Ovary (tissue), 9 donors: ENCODE results near the gene RAB10. TPM values are rescaled to one million over a fixed set of nuclear protein-coding genes. Genes with fewer than 3 reads are reported as not detected.
"Not testable (repeated sequence)": the region's sequence is repeated elsewhere in the genome, so short reads cannot be mapped to it uniquely, and the experiment has no call there.

Experiments used
- DNase-seq, 5 donors: peaks; one replicate each; pipeline ENCODE4 v3.0.0-alpha.2; 2019 to 2020
- H3K27ac ChIP-seq, 2 donors: fragments of 200-600 bp; one replicate each; pipeline versions ENCODE4 v1.5.1 to v1.8.0; 2019 to 2022
- H3K27me3 ChIP-seq: fragments of 200-600 bp; one replicate; pipeline ENCODE4 v1.8.0; 2022
- H3K36me3 ChIP-seq: fragments of 200-600 bp; sonication (generic); one replicate; pipeline ENCODE4 v1.5.1; 2019
- H3K4me1 ChIP-seq: one replicate; pipeline ENCODE4 v1.8.1; 2013; ENCODE audit warnings: mild to moderate bottlenecking, moderate library complexity; ENCODE audit not compliant: insufficient read depth
- H3K4me3 ChIP-seq: fragments of 200-600 bp; sonication (generic); one replicate; pipeline ENCODE4 v1.5.1; 2017
- H3K9me3 ChIP-seq, 2 donors: fragments of 200-600 bp in 1 of 2; sonication (generic) in 1 of 2; one replicate each; pipeline versions ENCODE4 v1.5.1 to v1.8.1; 2013 to 2019; ENCODE audit warnings: mild to moderate bottlenecking in 1 of 2, moderate library complexity in 1 of 2
- CTCF ChIP-seq, 3 donors: fragments of 450-650 bp in 2 of 3; fragments of 200-600 bp in 1 of 3; IDR thresholded peaks; one replicate each; pipeline versions ENCODE4 v1.5.1 to v1.8.0; 2016 to 2022; ENCODE audit warnings: antibody characterized with exemption in 3 of 3, mild to moderate bottlenecking in 1 of 3
- EP300 ChIP-seq: sonication (generic); formaldehyde crosslinking; IDR thresholded peaks from one replicate; pipeline ENCODE4 v1.6.1; 2017; ENCODE audit warnings: antibody characterized with exemption
- POLR2A ChIP-seq: fragments of 450-650 bp; IDR thresholded peaks from one replicate; pipeline ENCODE4 v1.6.1; 2017; ENCODE audit warnings: antibody characterized with exemption, mild to moderate bottlenecking, moderate library complexity
- WGBS, 3 donors: extraction: QIAGEN DNeasy Blood & Tissue Kit in 1 of 3; methylation state at CpG; one replicate each; pipeline versions ENCODE4 v1.1.5 to v1.1.7; 2013 to 2017; 5-methylcytosine and 5-hydroxymethylcytosine counted together
- intact Hi-C, 4 donors: fragments of 100-400 bp; cut with DNase I; formaldehyde crosslinking; loops; one replicate each; pipeline versions ENCODE4 v1.11.0 to v1.15.1; 2022 to 2023
- polyA plus RNA-seq, 2 donors: library from polyadenylated mRNA; stranded (reverse); fragments of 200-250 nt in 1 of 2; fragments of 350-450 nt in 1 of 2; fragmentation: Illumina TruSeq in 1 of 2; extraction: RNeasy Lipid Tissue Mini Kit (QIAGEN cat#74804) in 1 of 2; gene quantifications; one replicate each; pipeline ENCODE4 v1.2.3, GENCODE V29; 2013 to 2014
- total RNA-seq, 7 donors: library from RNA; depleted of rRNA in 2 of 7; stranded (reverse); fragments of >200 nt in 2 of 7; fragmentation: NEBNext Ultra II Directional in 3 of 7; extraction: Animal tissue kit (Norgen Biotek cat#: 25700) in 3 of 7; gene quantifications; one replicate each; pipeline versions ENCODE4 v1.1.0 to v1.2.4, GENCODE V29; 2016 to 2023
- donor health status: DM: no; HTN: no; CAD: no; lungs with moderate emphysema.
- donor health status: DM: no; HTN: no; CAD: no.
- donor health status: Bipolar disorder and iron deficiency.
- donor health status: DM: yes; HTN: yes; CAD: no.
- donor health status: DM: no; HTN: no; CAD: no.
- donor health status: DM: yes; HTN: yes; CAD: no.

The RAB10 gene
- total and polyA plus RNA-seq, 9 donors, result 37.6 to 112 (median 93.6) TPM

- intact Hi-C loops, result no loop called here
These were observed 15.5 kb upstream of the RAB10 start for GRCh38 chr2:26018184-26019055.

GRCh38 chr2:26020231-26020640 is 13.6 kb upstream of the RAB10 start:
- TF ChIP-seq EP300 (no peak), POLR2A (no peak), CTCF (IDR thresholded peaks at IDR 0.05) (no peak)
- Histone ChIP-seq H3K4me1 (peaks cover 3% of the 10 kb centered on the region), H3K4me3 (no peak overlapping the region), H3K27ac (no peak overlapping the region), H3K36me3 (no peaks in the 10 kb centered on the region), H3K27me3 (no peaks in the 10 kb centered on the region), H3K9me3 (no peaks in the 10 kb centered on the region)
- WGBS, 3 donors, result 68 to 75% (median 73%) methylated on average over 4 of the region's 4 CpGs
- DNase-seq, result peak in 1 of 5 donors; percentile 10
- intact Hi-C loops, result no loop called here

More at GRCh38 chr2:26018184-26019055, 15.5 kb upstream of the RAB10 start:
- Histone ChIP-seq H3K36me3 (no peaks in the 10 kb centered on the region), H3K4me1 (peaks cover 3% of the 10 kb centered on the region), H3K9me3 (no peaks in the 10 kb centered on the region), H3K4me3 (no peak overlapping the region), H3K27me3 (no peaks in the 10 kb centered on the region), H3K27ac (peak overlapping the region in 1 of 2 donors; percentile 45)
- DNase-seq, result peak; percentile 77 to 86 (median 79)
- WGBS, 3 donors, result 28 to 30% (median 30%) methylated on average over 3 of the region's 3 CpGs
- TF ChIP-seq CTCF (IDR thresholded peaks at IDR 0.05), result no peak
- no peak for TF ChIP-seq POLR2A
- TF ChIP-seq EP300, result no peak

GRCh38 chr2:26024260-26024659 is 9.6 kb upstream of the RAB10 start:
- no peaks in the 10 kb centered on the region for H3K9me3 ChIP-seq
- intact Hi-C loops, result no loop called here
- H3K27ac ChIP-seq, result no peak overlapping the region
- no peak overlapping the region for H3K4me3 ChIP-seq
- DNase-seq, result no peak
- no peaks in the 10 kb centered on the region for H3K4me1 ChIP-seq
- no peaks in the 10 kb centered on the region for H3K27me3 ChIP-seq
- TF ChIP-seq CTCF (IDR thresholded peaks at IDR 0.05) (no peak), POLR2A (no peak), EP300 (no peak)
- H3K36me3 ChIP-seq, result no peaks in the 10 kb centered on the region
- 92 to 98% (median 96%) methylated on average over 2 of the region's 2 CpGs for WGBS, 3 donors

- H3K4me3 ChIP-seq, result no peak overlapping the region
- H3K4me1 ChIP-seq, result no peaks in the 10 kb centered on the region
- no peaks in the 10 kb centered on the region for H3K36me3 ChIP-seq
- no peak overlapping the region for H3K27ac ChIP-seq
- no peak for DNase-seq
- TF ChIP-seq EP300 (no peak), CTCF (IDR thresholded peaks at IDR 0.05) (no peak), POLR2A (no peak)
- intact Hi-C loops, result no loop called here
- no peaks in the 10 kb centered on the region for H3K9me3 ChIP-seq
- no peaks in the 10 kb centered on the region for H3K27me3 ChIP-seq
These were observed 8.4 kb upstream of the RAB10 start for GRCh38 chr2:26025509-26025908.

GRCh38 chr2:26028083-26028482 is 5.8 kb upstream of the RAB10 start:
- H3K4me3 ChIP-seq, H3K36me3 ChIP-seq, H3K9me3 ChIP-seq, intact Hi-C loops, H3K4me1 ChIP-seq, H3K27me3 ChIP-seq, H3K27ac ChIP-seq: not testable (repeated sequence)
- DNase-seq, result peak in 1 of 5 donors; percentile 13
- 88 to 93% (median 90%) methylated on average over 16 of the region's 16 CpGs for WGBS, 3 donors

- H3K4me1 ChIP-seq, result peaks cover 11% of the 10 kb centered on the region
- DNase-seq, result peak in 2 of 5 donors; percentile 40 to 45
- peak overlapping the region; percentile 87 for H3K4me3 ChIP-seq
- H3K9me3 ChIP-seq, intact Hi-C loops, H3K27me3 ChIP-seq, H3K36me3 ChIP-seq: not testable (repeated sequence)
- WGBS, 3 donors, result 29 to 34% (median 29%) methylated on average over 24 of the region's 24 CpGs
- peak overlapping the region; percentile 81 to 96 for H3K27ac ChIP-seq
These were observed 1.2 kb upstream of the RAB10 start for GRCh38 chr2:26032586-26033269.
